ENCODE data around the gene CSTB.

Gene CSTB

GRCh38 chr21:43789276-43790009 is 13.3 kb upstream of the CSTB start, which contains the start of gene RRP1:
Gene RRP1 (plus strand): TSS chr21:43789577. CDS start chr21:43789630, 53 bp downstream.
- DNase-seq (ENCODE audit: low read depth), result peak; percentile 78

GRCh38 chr21:43786807-43787440 is 10.8 kb upstream of the CSTB start:
- no peak for DNase-seq (ENCODE audit: low read depth)

- no peak for DNase-seq (ENCODE audit: low read depth)
These were observed 10.2 kb upstream of the CSTB start for GRCh38 chr21:43786300-43786806.

DNA sequence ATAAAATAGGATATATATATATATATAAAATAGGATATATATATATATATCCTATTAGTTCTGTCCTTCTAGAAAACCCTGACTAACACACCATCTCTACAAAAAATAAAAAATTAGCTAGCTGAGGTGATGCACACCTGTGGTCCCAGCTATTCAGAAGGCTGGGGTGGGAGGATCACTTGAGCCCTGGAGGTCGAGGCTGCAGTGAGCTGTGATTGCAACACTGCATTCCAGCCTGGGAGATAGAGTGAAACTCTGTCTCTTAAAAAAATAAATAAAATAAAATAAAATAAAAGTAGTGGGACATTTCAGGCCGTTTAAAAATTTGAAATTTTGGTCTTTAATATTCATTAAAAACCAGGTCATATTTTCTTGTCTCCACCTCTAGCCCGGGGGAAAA is 9.0 kb upstream of the CSTB start:
- no peak for DNase-seq (ENCODE audit: low read depth)

DNA sequence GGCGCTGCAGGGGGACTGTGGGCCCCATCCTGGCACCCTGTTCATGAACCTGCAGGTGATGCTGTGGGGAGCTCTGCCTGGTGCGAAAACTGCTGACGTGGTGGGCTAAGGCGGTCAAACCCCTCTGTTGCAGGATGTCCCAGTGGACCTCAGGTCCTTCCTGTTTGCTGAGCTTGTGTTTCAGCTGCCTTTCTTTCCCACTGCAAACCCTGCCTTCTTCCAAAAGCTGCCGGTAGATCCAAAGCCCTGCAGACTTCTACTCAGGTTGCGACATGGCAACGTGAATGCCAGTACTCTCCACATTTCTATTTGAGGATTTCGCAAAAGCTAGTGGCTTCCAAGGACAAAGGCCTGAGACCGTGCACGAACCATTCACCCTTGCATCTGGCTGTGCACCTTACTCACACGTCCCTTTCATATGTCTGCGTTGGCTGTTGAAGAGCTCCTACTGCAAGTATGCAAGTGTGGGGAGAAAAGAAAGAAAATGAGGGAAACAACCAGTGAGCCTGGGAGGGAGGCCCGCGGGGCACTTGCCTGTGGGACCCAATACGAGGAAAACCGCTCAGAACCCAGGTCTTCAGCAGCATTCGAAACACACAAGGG is 7.1 kb upstream of the CSTB start:
- no peak for DNase-seq (ENCODE audit: low read depth)

- no peak for DNase-seq (ENCODE audit: low read depth)
These were observed 6.5 kb upstream of the CSTB start for GRCh38 chr21:43782431-43783097.

GRCh38 chr21:43781846-43782245 is 5.7 kb upstream of the CSTB start:
- DNase-seq (ENCODE audit: low read depth), result no peak

- DNase-seq (ENCODE audit: low read depth), result no peak
These were observed 3.6 kb upstream of the CSTB start for GRCh38 chr21:43779660-43780059.

DNA sequence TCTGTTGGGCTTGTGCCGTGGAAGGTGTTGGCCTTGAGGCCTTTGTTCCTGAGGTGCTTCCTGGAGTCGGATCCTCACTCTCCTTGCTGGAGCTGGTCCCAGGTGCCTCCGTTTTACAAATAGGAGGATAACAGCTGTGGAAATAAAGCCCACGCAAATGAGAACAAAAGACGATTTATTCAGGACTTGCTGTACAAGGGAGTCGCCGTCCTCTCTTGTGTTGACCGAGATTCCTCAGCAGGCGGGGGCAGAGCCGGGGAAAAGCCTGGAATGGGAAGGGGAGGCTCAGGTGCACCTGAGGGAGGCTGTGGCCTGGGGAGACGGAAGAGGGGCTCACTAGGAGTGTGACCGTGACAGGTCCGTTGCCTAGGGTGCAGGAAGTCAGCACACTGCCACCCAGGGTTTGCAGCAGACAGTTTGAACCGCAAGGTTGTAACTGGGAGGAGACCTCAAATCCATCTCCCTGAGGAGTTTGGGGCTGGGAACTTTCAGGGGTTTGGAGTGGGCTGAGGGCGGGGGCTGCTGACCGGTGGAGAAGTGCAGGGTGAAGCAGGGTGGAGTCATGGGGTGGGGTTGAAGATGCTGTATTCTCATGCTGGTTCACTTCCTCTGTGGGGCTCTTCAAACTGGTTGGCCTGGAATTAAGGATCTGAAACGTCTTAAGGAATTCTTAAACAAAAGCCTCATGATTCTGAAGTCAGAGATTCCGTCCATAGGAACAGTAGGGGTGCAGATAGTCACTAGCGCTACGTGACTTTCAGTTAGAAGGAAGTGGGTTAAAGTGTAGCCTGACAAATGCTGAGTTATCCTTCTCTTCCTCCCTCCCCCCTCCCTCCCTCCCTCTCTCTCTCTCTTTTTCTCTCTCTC is 2.6 kb upstream of the CSTB start:
- DNase-seq (ENCODE audit: low read depth), result no peak

- DNase-seq (ENCODE audit: low read depth), result no peak
These were observed 1.8 kb upstream of the CSTB start for GRCh38 chr21:43777953-43778352.

GRCh38 chr21:43775190-43775589 is 918 bp downstream of the CSTB start:
- DNase-seq (ENCODE audit: low read depth), result no peak

DNA sequence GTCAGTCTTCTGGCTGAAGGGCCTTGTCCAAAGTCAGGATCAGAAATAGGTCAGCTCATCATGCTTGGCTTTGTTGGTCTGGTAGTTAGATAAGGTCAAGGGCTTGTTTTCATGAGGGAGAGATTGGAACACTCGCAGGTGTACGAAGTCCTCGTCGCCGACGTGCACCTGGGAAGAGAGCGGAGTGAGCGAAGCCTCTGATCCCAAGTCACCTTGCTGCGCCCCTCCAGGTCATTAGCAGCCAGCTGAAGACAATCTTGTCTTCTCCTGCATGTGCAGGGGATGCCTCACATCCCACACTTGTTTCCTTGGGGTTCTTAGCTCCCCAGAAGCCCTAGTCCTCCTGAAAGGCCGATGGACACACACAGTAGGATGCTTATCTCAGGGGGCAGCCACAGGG is 1.9 kb downstream of the CSTB start:
- DNase-seq (ENCODE audit: low read depth), result no peak

- DNase-seq (ENCODE audit: low read depth), result no peak
These were observed 3.7 kb downstream of the CSTB start for GRCh38 chr21:43772425-43772821.

DNA sequence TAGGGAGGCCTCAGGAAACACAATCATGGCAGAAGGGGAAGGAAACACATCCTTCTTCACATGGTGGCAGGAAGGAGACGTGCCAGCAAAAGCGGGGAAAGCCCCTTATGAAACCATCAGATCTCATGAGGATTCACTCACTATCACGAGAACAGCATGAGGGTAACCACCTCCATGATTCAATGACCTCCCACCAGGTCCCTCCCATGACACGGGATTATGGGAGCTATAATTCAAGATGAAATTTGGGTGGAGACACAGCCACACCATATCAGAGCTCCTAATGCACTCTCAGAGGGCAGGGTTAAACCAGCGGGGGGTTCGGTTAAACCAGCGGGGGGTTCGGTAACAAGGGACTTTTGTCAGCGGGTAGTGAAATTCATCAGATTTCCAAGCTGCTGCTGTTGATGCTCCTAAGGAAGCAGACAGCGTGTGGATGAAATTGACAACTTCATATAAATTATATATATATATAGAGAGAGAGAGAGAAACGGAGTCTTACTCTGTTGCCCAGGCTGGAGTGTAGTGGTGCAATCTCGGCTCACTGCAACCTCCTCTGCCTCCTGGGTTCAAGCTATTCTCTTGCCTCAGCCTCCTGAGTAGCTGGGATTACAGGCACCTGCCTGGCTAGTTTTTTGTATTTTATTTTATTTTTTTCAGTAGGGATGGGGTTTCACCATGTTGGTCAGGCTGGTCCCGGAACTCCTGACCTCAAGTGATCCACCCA is 4.2 kb downstream of the CSTB start:
- DNase-seq (ENCODE audit: low read depth), result no peak

DNA sequence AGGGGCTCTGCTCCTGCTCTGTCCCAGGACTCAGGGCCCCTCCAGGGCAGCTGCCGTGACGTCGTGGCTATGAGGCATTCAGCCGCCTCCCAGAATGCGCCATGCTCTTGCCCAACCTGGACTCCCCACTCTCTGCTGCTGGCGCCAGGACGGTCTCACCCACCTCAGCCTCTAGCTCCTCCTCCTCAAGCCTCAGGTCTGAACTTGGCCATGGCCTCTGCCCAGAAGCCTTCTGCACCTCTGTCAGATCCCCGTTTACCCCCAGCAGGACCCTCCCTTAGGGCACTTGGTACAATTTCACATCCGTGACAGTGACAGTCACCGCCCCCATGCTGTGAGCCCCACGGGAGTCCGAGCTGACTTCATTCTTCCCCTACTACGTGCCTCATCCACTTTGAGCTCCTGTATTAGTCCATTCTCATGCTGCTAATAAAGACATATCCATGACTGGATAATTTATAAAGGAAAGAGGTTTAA is 4.9 kb downstream of the CSTB start:
- DNase-seq (ENCODE audit: low read depth), result no peak

DNA sequence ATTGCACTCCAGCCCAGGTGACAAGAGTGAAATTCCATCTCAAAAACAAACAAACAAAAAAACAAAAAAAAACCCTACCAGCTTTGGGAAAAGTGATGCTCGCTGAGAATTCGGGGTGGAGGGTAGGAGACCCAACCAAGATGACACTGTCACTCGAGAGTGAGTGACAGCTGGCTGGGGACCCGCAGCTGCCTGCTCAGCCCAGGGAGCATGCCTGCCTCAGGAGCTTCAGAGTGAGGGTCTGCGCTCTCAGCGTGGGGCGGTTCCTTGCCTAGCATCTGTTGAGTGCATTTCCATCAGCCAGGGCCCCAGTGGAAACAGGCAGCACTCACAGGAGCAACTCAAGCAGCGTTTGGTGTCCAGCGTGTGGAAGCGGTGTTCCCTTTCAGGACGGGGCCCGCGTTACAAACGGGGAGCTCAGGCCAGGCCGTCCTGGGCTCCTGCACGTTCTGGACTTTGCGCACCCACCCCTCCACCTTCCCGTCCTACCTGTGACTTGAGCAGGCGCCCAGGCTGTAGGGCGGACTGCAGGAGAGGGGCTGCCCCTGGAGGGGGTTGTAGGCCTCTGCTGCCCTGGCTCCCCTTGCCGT is 5.9 kb downstream of the CSTB start:
- no peak for DNase-seq (ENCODE audit: low read depth)

- DNase-seq (ENCODE audit: low read depth), result no peak
These were observed 6.7 kb downstream of the CSTB start for GRCh38 chr21:43769325-43769958.

GRCh38 chr21:43768868-43769167 is 7.3 kb downstream of the CSTB start:
- no peak for DNase-seq (ENCODE audit: low read depth)

- DNase-seq (ENCODE audit: low read depth), result peak; percentile 45
These were observed 7.9 kb downstream of the CSTB start for GRCh38 chr21:43767984-43768867.

All from GM04504 (cell line).